Progenitor cell of endocrine pancreas (in vitro differentiated cells): ENCODE data around the gene RUNX2. TPM values are rescaled to one million over a fixed set of nuclear protein-coding genes. Genes with fewer than 3 reads are reported as not detected.

Source experiments
- DNase-seq: peaks from one replicate; pipeline ENCODE4 v3.0.0; 2021; ENCODE audit warnings: low spot score; ENCODE audit not compliant: unreplicated experiment
- H3K27ac Mint-ChIP-seq: 2 replicates; pipeline ENCODE4 v1.8.0; 2021; ENCODE audit warnings: mild to moderate bottlenecking, moderate library complexity, mixed read lengths
- H3K27me3 Mint-ChIP-seq: 2 replicates; pipeline ENCODE4 v1.8.0; 2021; ENCODE audit warnings: mixed read lengths
- H3K36me3 Mint-ChIP-seq: 2 replicates; pipeline ENCODE4 v1.8.0; 2022; ENCODE audit warnings: mixed read lengths; ENCODE audit not compliant: insufficient read depth
- H3K4me1 Mint-ChIP-seq: 2 replicates; pipeline ENCODE4 v1.8.0; 2021; ENCODE audit warnings: low read depth, mixed read lengths
- H3K4me3 Mint-ChIP-seq: 2 replicates; pipeline ENCODE4 v1.8.0; 2021; ENCODE audit warnings: low read depth, mild to moderate bottlenecking, moderate library complexity, mixed read lengths
- H3K9me3 Mint-ChIP-seq: 2 replicates; pipeline ENCODE4 v1.8.0; 2021; ENCODE audit warnings: low read depth, mixed read lengths
- CTCF ChIP-seq: fragments of 200-600 bp; sonication (generic); IDR thresholded peaks from one replicate; pipeline ENCODE4 v1.5.0; 2021; ENCODE audit warnings: antibody characterized with exemption, mild to moderate bottlenecking; ENCODE audit not compliant: unreplicated experiment
- total RNA-seq: library from RNA; stranded (reverse); gene quantifications from 2 replicates; pipeline ENCODE4 v1.2.1, GENCODE V29; 2021

The RUNX2 gene
- total RNA-seq, 1 donor from 2014 or later, result 0.46 TPM

DNA sequence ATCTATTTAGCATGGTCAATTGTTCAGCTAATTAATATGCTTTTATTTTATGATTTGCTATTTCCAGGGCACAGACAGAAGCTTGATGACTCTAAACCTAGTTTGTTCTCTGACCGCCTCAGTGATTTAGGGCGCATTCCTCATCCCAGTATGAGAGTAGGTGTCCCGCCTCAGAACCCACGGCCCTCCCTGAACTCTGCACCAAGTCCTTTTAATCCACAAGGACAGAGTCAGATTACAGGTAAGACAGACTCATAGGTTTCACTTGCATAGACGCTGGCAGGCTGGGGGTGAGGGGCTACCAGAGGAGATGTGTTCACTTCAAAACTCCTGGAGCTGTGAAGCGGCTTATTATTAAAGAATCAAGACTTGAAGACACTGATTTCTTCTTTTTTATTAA, 163.7 kb downstream of the RUNX2 start:
- H3K27me3 Mint-ChIP-seq, result peaks cover 5% of the 10 kb centered on the region
- no peak for DNase-seq
- H3K4me1 Mint-ChIP-seq, result peaks cover 5% of the 10 kb centered on the region
- H3K27ac Mint-ChIP-seq, result no peak overlapping the region
- no peak overlapping the region for H3K4me3 Mint-ChIP-seq
- TF ChIP-seq CTCF, result no peak
- H3K9me3 Mint-ChIP-seq, result no peaks in the 10 kb centered on the region
- no peaks in the 10 kb centered on the region for H3K36me3 Mint-ChIP-seq

DNA sequence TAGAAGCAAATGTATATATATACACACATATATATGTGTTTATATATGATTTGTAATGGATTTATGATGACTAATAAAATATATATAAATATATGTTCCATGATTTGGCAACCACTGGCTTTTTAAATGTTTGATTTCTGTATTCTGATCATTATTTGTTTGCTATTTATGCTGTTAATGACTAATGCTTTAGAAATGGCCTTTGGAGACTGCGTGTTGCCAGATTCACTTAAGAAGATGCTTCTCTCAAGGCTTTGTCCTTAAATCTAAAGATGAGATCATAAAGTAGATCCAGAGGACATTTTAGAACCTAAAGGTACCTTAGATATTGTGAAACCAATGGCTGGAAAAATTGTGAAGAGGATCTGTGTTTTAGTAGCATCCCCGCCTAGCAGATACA, 165.6 kb downstream of the RUNX2 start:
- no peak for DNase-seq
- peaks cover 10% of the 10 kb centered on the region for H3K27me3 Mint-ChIP-seq
- no peak overlapping the region for H3K27ac Mint-ChIP-seq
- H3K4me1 Mint-ChIP-seq, result peaks cover 6% of the 10 kb centered on the region
- no peaks in the 10 kb centered on the region for H3K9me3 Mint-ChIP-seq
- H3K4me3 Mint-ChIP-seq, result no peak overlapping the region
- no peaks in the 10 kb centered on the region for H3K36me3 Mint-ChIP-seq
- TF ChIP-seq CTCF, result no peak

DNA sequence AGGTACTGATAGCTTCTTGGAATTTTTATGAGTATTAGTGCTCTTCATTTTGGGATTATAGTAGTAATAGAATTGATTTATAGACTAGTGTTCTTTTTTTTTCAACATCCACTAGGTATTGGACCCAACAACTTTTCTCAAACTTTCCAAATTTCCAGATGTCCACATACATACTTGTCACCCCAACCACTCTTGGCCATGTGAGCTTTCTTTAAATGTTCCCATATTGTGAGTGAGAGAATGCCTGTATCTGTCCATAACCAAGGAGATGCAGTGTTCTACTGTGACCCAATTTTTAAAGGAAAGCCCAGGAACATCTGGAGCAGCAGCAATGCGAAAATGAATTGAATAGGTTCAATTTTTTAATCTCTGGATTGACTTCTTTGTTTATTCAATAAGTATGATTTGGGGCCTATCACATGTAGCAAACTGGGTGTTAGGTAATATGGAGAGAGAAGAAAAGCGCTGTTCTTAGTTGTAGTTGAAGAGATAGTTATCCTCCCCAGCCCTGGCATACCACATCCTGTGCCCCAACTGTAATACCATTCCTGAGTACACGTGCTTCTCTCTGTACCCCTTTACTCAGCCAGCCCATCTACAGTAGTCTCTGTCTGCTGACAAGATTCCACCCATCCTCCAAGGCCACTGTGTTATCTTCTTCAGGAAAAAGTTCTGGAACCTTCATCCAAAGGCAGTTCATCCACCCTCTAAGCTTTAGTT, 166.4 kb downstream of the RUNX2 start:
- H3K4me1 Mint-ChIP-seq, result peaks cover 6% of the 10 kb centered on the region
- H3K27me3 Mint-ChIP-seq, result peaks cover 11% of the 10 kb centered on the region
- TF ChIP-seq CTCF, result no peak

GRCh38 chr6:45495429-45496084, 167.4 kb downstream of the RUNX2 start:
- Mint-ChIP-seq H3K27me3 (peaks cover 11% of the 10 kb centered on the region), H3K36me3 (no peaks in the 10 kb centered on the region)
- TF ChIP-seq CTCF, result no peak

More for the DNA sequence above, 166.4 kb downstream of the RUNX2 start:
- no peak overlapping the region for H3K4me3 Mint-ChIP-seq
- H3K27ac Mint-ChIP-seq, result no peak overlapping the region
- no peaks in the 10 kb centered on the region for H3K36me3 Mint-ChIP-seq
- H3K9me3 Mint-ChIP-seq, result no peaks in the 10 kb centered on the region
- DNase-seq, result no peak

GRCh38 chr6:45496085-45496433, 167.9 kb downstream of the RUNX2 start:
- Mint-ChIP-seq H3K36me3 (no peaks in the 10 kb centered on the region), H3K4me1 (peaks cover 1% of the 10 kb centered on the region), H3K27ac (no peak overlapping the region), H3K9me3 (no peaks in the 10 kb centered on the region), H3K27me3 (peaks cover 11% of the 10 kb centered on the region), H3K4me3 (no peak overlapping the region)
- DNase-seq, result no peak
- no peak for TF ChIP-seq CTCF

More at GRCh38 chr6:45495429-45496084, 167.4 kb downstream of the RUNX2 start:
- no peak overlapping the region for H3K27ac Mint-ChIP-seq
- H3K4me1 Mint-ChIP-seq, result peaks cover 1% of the 10 kb centered on the region
- no peak overlapping the region for H3K4me3 Mint-ChIP-seq
- no peaks in the 10 kb centered on the region for H3K9me3 Mint-ChIP-seq
- no peak for DNase-seq
